Colonic mucosa (tissue), 4 donors: ENCODE results near the gene KIF19. TPM values are rescaled to one million over a fixed set of nuclear protein-coding genes. Genes with fewer than 3 reads are reported as not detected.

Experiments
- DNase-seq: peaks from one replicate; pipeline ENCODE4 v3.0.0-alpha.2; 2020
- H3K27ac ChIP-seq: fragments of 200-600 bp; one replicate; pipeline ENCODE4 v1.8.0; 2021
- H3K27me3 ChIP-seq: fragments of 200-600 bp; one replicate; pipeline ENCODE4 v1.8.0; 2021
- H3K36me3 ChIP-seq: fragments of 200-600 bp; one replicate; pipeline ENCODE4 v1.8.0; 2021
- H3K4me1 ChIP-seq: fragments of 200-600 bp; one replicate; pipeline ENCODE4 v1.8.0; 2021; ENCODE audit warnings: mild to moderate bottlenecking
- H3K4me3 ChIP-seq: fragments of 200-600 bp; one replicate; pipeline ENCODE4 v1.8.0; 2021
- H3K9ac ChIP-seq, 2 donors: one replicate each; pipeline ENCODE4 v1.7.0; 2013; ENCODE audit warnings: control low read depth in 2 of 2, low read depth in 2 of 2, low read length in 2 of 2
- H3K9me3 ChIP-seq: fragments of 200-600 bp; one replicate; pipeline ENCODE4 v1.8.0; 2021
- CTCF ChIP-seq: fragments of 200-600 bp; IDR thresholded peaks from one replicate; pipeline ENCODE4 v1.8.0; 2022; ENCODE audit warnings: antibody characterized with exemption, mild to moderate bottlenecking
- intact Hi-C: fragments of 100-400 bp; cut with DNase I; formaldehyde crosslinking; loops from one replicate; pipeline ENCODE4 v1.14.1; 2022
- total RNA-seq, 2 donors: library from RNA; stranded (reverse); fragmentation: NEBNext Ultra II Directional in 1 of 2; extraction: Animal tissue kit (Norgen Biotek cat#: 25700) in 1 of 2; gene quantifications; one replicate each; pipeline ENCODE4 v1.2.1, GENCODE V29; 2021
- donor health status: healthy.
- donor health status: DM: no; HTN: no; CAD: no.
- donor health status: DM: no; HTN: no; CAD: no.

Gene KIF19
- total RNA-seq, 2 donors from 2014 or later: 2.6 to 3.2 TPM

GRCh38 chr17:74330446-74330845, 4.4 kb downstream of the KIF19 start:
- H3K27ac ChIP-seq: no peak overlapping the region
- no peaks in the 10 kb centered on the region for H3K9me3 ChIP-seq
- peaks cover 19% of the 10 kb centered on the region for H3K27me3 ChIP-seq
- no peak for TF ChIP-seq CTCF
- H3K9ac ChIP-seq: no peak overlapping the region
- no peak for DNase-seq
- intact Hi-C loops: no loop called here
- no peak overlapping the region for H3K4me3 ChIP-seq
- no peaks in the 10 kb centered on the region for H3K36me3 ChIP-seq
- H3K4me1 ChIP-seq: no peaks in the 10 kb centered on the region

GRCh38 chr17:74332017-74332650, 6.1 kb downstream of the KIF19 start:
- no peaks in the 10 kb centered on the region for H3K9me3 ChIP-seq
- H3K4me3 ChIP-seq: no peak overlapping the region
- no peaks in the 10 kb centered on the region for H3K4me1 ChIP-seq
- TF ChIP-seq CTCF: no peak
- H3K27ac ChIP-seq: no peak overlapping the region
- H3K27me3 ChIP-seq: peaks cover 2% of the 10 kb centered on the region
- no peaks in the 10 kb centered on the region for H3K36me3 ChIP-seq
- DNase-seq: no peak
- H3K9ac ChIP-seq: no peak overlapping the region
- intact Hi-C loops: no loop called here

- H3K27me3 ChIP-seq: no peaks in the 10 kb centered on the region
- no peak for TF ChIP-seq CTCF
- H3K27ac ChIP-seq: no peak overlapping the region
- no peak overlapping the region for H3K4me3 ChIP-seq
- H3K4me1 ChIP-seq: no peaks in the 10 kb centered on the region
- H3K9me3 ChIP-seq: no peaks in the 10 kb centered on the region
- no peak overlapping the region for H3K9ac ChIP-seq
- intact Hi-C loops: no loop called here
- no peaks in the 10 kb centered on the region for H3K36me3 ChIP-seq
- DNase-seq: peak; percentile 31
Observed at GRCh38 chr17:74332763-74333283, 6.8 kb downstream of the KIF19 start.

DNA sequence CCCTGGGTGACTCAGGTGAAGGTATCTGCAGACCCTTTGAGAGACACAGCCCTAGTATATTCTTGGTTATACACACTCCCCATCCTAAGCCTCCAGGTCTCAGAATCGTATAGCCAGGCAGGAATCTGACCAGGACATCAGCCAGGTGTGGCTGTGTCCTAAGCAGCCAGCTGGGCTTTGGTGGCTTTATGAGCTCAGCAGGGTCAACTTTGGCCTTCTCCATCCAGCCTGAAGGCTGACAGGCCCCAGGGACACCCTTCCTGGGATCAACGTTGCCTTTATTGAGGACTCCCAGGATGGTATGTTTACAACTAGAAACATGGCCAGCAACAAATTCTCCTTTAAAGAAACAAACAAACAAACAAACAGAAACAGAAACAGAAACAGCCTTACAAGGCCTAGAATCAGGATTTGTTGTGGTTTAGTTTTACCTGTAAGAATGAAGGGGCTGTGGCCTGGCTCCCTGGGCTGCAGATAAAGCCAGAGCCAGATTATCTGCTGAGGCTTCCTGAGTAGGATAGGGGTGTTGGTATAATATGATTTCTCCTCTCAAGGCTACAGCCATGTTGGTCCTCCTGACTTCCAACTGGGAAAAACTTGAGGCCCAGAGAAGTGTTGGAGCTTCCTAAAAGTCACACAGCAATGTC, 8.5 kb downstream of the KIF19 start:
- no peak overlapping the region for H3K9ac ChIP-seq
- TF ChIP-seq CTCF: no peak
- no peaks in the 10 kb centered on the region for H3K36me3 ChIP-seq
- no peaks in the 10 kb centered on the region for H3K9me3 ChIP-seq
- no peaks in the 10 kb centered on the region for H3K4me1 ChIP-seq
- no peak overlapping the region for H3K4me3 ChIP-seq
- intact Hi-C loops: no loop called here
- no peaks in the 10 kb centered on the region for H3K27me3 ChIP-seq
- no peak for DNase-seq
- H3K27ac ChIP-seq: no peak overlapping the region

DNA sequence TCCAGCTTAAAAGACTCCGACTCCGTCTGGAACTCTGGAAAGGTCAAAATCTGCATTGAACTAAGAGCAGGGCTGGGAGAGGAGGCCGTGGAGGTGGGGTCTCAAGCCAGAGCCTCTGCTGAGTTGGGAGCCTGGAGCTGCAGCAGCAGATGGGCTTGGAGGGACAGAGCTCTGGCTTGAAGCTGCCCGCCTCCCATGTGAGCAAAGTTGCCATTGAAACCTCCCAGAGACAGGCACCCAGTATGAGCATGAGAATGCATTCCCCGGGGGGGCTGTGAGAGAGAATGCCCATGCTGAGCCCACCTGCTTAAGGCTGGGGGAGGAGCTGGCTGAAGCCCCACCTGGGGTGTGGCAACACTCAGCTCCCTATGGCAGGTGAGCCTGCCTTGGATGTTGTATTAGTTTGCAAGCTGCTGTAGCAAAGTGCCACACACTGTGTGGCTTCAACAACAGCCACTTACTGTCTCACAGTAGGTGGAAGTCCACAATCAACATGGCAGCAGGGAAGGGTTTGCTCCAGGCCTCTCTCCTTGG, 9.6 kb downstream of the KIF19 start:
- no peak for DNase-seq
- Histone ChIP-seq H3K4me1 (no peaks in the 10 kb centered on the region), H3K9ac (no peak overlapping the region), H3K9me3 (no peaks in the 10 kb centered on the region), H3K27me3 (no peaks in the 10 kb centered on the region), H3K4me3 (no peak overlapping the region), H3K36me3 (no peaks in the 10 kb centered on the region), H3K27ac (no peak overlapping the region)
- intact Hi-C loops: no loop called here
- TF ChIP-seq CTCF: no peak
